ENCODE measurements around the gene MX2. TPM values are rescaled to one million over a fixed set of nuclear protein-coding genes. Genes with fewer than 3 reads are reported as not detected.
A peak's percentile ranks its signal among the peaks of the same experiment; 100 is the strongest.
"Not testable (repeated sequence)": the region's sequence is repeated elsewhere in the genome, so short reads cannot be mapped to it uniquely, and the experiment has no call there.

Gene MX2
- total RNA-seq, 1 donor from 2014 or later = 4.2 TPM

GRCh38 chr21:41402231-41402630 lies 40.4 kb downstream of the MX2 start:
- intact Hi-C loops (cut with DNase I) = no loop called here
- ATAC-seq (ENCODE audit: poor library complexity) = no peak
- no peak for DNase-seq

- DNase-seq = no peak
- ATAC-seq (ENCODE audit: poor library complexity) = no peak
- intact Hi-C loops (cut with DNase I) = no loop called here
Observed at GRCh38 chr21:41402796-41403195, 41.0 kb downstream of the MX2 start.

GRCh38 chr21:41403331-41403730 lies 41.5 kb downstream of the MX2 start:
- no peak for DNase-seq
- no peak for ATAC-seq (ENCODE audit: poor library complexity)
- intact Hi-C loops (cut with DNase I) = no loop called here

- DNase-seq = no peak
- no peak for ATAC-seq (ENCODE audit: poor library complexity)
- intact Hi-C loops (cut with DNase I) = no loop called here
Observed at GRCh38 chr21:41403966-41404365, 42.1 kb downstream of the MX2 start.

- intact Hi-C loops (cut with DNase I) = no loop called here
Observed at GRCh38 chr21:41405321-41405720, 43.5 kb downstream of the MX2 start.

GRCh38 chr21:41406340-41406739 lies 44.5 kb downstream of the MX2 start:
- DNase-seq = no peak
- no peak for ATAC-seq (ENCODE audit: poor library complexity)
- intact Hi-C loops (cut with DNase I) = no loop called here

More at GRCh38 chr21:41405321-41405720, 43.5 kb downstream of the MX2 start:
- ATAC-seq (ENCODE audit: poor library complexity) (no peak), DNase-seq (no peak)

GRCh38 chr21:41407541-41408460 lies 46.0 kb downstream of the MX2 start:
- intact Hi-C loops (cut with DNase I) = no loop called here
- no peak for ATAC-seq (ENCODE audit: poor library complexity)

GRCh38 chr21:41410361-41410760 lies 48.5 kb downstream of the MX2 start:
- intact Hi-C loops (cut with DNase I) = no loop called here

More at GRCh38 chr21:41407541-41408460, 46.0 kb downstream of the MX2 start:
- DNase-seq = no peak

GRCh38 chr21:41410767-41411448 lies 49.1 kb downstream of the MX2 start:
- peak; percentile 18 for ATAC-seq (ENCODE audit: poor library complexity)
- intact Hi-C loops (cut with DNase I) = no loop called here
- DNase-seq = no peak

More at GRCh38 chr21:41410361-41410760, 48.5 kb downstream of the MX2 start:
- ATAC-seq (ENCODE audit: poor library complexity) (no peak), DNase-seq (no peak)

- DNase-seq (peak; percentile 66), ATAC-seq (ENCODE audit: poor library complexity) (peak; percentile 39)
- intact Hi-C loops (cut with DNase I) = no loop called here
Observed at GRCh38 chr21:41411449-41412089, 49.7 kb downstream of the MX2 start.

- not testable (repeated sequence) for ATAC-seq (ENCODE audit: poor library complexity)
Observed at GRCh38 chr21:41417505-41417904, 55.7 kb downstream of the MX2 start.

GRCh38 chr21:41418393-41418792 lies 56.6 kb downstream of the MX2 start:
- DNase-seq (no peak), ATAC-seq (ENCODE audit: poor library complexity) (no peak)
- intact Hi-C loops (cut with DNase I) = no loop called here

More at GRCh38 chr21:41417505-41417904, 55.7 kb downstream of the MX2 start:
- DNase-seq; intact Hi-C loops (cut with DNase I): not testable (repeated sequence)

- DNase-seq = no peak
- no peak for ATAC-seq (ENCODE audit: poor library complexity)
- intact Hi-C loops (cut with DNase I) = no loop called here
Observed at GRCh38 chr21:41418956-41419680, 57.3 kb downstream of the MX2 start.

- peak; percentile 90 for DNase-seq
- ATAC-seq (ENCODE audit: poor library complexity) = peak; percentile 95
- intact Hi-C loops (cut with DNase I) = no loop called here
Observed at GRCh38 chr21:41419921-41420862, 58.4 kb downstream of the MX2 start.

GRCh38 chr21:41420998-41421397 lies 59.2 kb downstream of the MX2 start:
- intact Hi-C loops (cut with DNase I); DNase-seq; ATAC-seq (ENCODE audit: poor library complexity): not testable (repeated sequence)

- intact Hi-C loops (cut with DNase I) = no loop called here
- DNase-seq = no peak
- ATAC-seq (ENCODE audit: poor library complexity) = no peak
Observed at GRCh38 chr21:41422546-41423304, 60.9 kb downstream of the MX2 start.

- intact Hi-C loops (cut with DNase I); ATAC-seq (ENCODE audit: poor library complexity); DNase-seq: not testable (repeated sequence)
Observed at GRCh38 chr21:41423305-41423636, 61.4 kb downstream of the MX2 start.

Measured in Right ventricle myocardium superior (tissue), 1 donor.